GM12864 (cell line): ENCODE results near the gene TSHZ3.

Source experiments
- DNase-seq: peaks from one replicate; pipeline ENCODE4 v3.0.0-alpha.2; 2011; ENCODE audit warnings: low read depth
- H3K4me3 ChIP-seq: 2 replicates; pipeline ENCODE4 v1.5.1; 2011; ENCODE audit warnings: mild to moderate bottlenecking, low read depth, low read length, control low read depth
- TF ChIP-seq, protein P1 (sequence below): IDR thresholded peaks from 2 replicates; pipeline ENCODE4 v1.5.1; 2011; ENCODE audit warnings: low read depth, mild to moderate bottlenecking, moderate library complexity, low read length, control low read depth, inconsistent platforms; ENCODE audit errors: missing control alignments

Gene TSHZ3

DNA sequence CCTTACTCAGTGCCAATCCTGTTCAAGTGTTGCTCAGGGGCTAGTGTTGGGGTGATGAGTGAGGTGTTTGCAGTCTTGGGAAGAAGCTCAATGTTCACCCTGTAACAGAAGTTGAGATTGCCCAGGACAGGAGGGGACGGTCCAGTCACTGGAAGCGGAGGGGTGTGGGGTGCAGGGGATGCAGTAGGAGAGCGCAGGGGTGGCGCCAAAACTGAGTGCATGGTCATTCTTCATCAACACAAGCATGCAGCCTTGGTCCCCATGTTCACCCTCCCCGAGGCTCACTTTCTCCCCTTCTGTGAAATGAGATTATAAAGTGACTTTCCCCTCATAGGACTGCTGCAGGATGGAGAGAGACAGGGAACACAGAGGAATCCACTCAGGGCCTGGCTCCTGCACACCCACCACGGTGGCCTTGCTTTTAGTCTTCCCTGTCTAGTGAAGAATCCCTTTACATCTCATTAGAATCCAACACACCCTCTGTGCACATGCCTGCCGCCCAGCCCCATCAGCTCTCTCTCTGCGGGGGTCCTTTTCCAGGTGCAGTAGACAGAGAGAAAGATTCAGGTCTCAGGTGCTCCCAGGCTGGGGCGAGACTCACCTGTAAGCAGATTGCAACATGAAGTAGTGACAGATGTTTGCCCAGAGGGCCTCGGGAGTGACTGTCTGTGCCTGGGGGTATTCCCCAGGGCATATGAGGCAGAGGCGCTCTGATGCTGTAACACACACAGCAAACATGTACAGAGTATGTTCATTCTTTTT lies 93.2 kb downstream of the TSHZ3 start:
- TF ChIP-seq, protein P1, sequence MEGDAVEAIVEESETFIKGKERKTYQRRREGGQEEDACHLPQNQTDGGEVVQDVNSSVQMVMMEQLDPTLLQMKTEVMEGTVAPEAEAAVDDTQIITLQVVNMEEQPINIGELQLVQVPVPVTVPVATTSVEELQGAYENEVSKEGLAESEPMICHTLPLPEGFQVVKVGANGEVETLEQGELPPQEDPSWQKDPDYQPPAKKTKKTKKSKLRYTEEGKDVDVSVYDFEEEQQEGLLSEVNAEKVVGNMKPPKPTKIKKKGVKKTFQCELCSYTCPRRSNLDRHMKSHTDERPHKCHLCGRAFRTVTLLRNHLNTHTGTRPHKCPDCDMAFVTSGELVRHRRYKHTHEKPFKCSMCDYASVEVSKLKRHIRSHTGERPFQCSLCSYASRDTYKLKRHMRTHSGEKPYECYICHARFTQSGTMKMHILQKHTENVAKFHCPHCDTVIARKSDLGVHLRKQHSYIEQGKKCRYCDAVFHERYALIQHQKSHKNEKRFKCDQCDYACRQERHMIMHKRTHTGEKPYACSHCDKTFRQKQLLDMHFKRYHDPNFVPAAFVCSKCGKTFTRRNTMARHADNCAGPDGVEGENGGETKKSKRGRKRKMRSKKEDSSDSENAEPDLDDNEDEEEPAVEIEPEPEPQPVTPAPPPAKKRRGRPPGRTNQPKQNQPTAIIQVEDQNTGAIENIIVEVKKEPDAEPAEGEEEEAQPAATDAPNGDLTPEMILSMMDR: no peak
- DNase-seq: no peak
- H3K4me3 ChIP-seq: no peak overlapping the region

DNA sequence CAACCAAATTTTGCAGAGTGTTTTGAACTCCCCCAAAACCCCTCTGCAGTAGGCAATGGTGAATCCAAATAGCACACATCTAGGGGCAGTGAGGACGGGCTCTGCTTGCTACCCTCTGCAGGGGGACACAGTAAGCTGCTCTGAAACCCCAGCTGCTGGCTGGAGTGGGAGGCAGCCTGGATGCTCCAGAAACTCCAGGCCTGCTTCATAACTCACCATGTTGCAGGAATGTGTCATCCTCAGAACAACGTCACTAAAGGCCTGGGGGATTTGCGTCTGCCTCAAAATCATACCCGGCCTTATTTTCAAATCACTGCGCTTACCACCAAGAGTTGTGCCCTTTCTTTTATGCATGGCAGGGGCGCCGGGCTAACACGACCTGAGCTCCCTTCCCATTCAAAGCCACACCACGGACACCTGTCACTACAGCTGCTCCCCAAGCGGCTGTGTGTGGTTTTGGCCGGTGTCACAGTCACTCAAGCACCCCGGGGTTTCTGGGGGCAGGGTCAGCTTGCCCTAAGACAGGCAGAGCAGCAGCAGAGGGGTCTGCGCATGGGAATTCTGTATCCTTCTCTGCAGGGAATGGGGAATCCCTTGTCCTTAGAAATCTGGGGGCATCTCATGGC lies 93.9 kb downstream of the TSHZ3 start:
- DNase-seq: no peak
- H3K4me3 ChIP-seq: no peak overlapping the region
- TF ChIP-seq, protein P1: no peak

DNA sequence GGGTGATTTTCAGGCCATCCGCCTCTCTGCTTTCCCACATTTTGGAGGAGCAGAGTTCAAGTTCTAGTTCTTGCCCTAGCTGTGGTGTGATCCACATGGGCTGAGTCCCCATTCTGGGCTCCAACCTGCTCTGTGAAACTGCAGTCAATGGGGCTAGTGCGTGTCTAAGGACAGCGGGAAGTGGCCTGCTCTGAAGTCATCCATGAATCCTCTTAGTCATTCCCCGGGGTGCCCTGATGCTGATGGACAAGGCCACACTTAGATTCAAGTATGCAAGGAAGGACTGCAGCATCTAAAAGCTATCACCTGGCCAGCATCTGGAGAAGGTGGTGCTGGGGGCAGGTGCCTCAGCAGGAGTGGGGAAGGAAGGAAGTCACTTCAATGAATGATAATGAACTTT lies 94.6 kb downstream of the TSHZ3 start:
- H3K4me3 ChIP-seq: no peak overlapping the region
- no peak for DNase-seq
- TF ChIP-seq, protein P1: no peak

DNA sequence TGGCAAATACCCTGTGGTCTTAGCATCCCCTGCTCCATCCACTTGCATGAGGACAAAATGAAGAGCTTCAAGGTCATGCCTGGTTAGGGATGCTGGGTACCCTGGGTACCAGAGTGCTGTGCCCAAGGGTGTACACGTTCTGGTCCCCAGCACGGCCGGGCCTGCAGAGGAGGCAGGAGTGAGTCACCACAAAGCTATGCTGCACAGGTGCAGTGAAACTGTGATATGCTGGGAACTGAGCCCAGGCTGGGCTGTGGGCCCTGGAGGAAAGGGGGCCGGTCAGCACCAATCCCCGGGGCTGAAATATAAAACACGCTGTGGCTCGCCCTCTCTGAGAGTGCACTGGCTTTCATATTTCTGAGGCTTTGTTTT lies 95.1 kb downstream of the TSHZ3 start:
- no peak overlapping the region for H3K4me3 ChIP-seq
- TF ChIP-seq, protein P1: no peak
- DNase-seq: no peak

DNA sequence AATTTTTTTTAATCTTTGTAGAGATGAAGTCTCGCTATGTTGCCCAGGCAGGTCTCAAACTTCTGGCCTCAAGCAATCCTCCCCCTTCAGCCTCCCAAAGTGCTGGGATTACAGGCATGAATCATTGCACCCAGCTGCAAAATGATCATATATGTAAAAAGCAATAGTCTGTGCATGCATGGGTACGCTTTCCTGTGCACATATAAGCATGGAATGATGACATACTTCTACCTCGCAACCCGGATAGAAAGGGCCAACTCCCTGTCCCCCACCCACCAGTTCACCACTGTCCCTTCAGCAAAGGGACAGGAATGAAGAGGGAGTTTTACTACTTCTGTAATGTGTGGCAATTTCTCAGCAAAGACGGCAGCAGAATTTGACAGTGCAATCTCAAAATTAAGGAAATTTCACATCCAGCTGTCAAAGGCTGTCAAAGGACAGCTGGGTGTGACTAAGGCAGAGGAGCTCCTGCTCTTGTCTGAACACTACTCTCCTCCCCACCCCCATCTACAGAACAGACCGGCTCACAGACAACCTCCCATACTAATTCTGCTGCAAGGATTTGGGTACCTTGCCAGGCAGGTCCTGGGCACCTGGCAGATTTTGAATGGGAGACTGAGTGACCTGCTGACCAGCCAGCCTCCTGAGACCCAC lies 95.6 kb downstream of the TSHZ3 start:
- TF ChIP-seq, protein P1: no peak
- no peak for DNase-seq

DNA sequence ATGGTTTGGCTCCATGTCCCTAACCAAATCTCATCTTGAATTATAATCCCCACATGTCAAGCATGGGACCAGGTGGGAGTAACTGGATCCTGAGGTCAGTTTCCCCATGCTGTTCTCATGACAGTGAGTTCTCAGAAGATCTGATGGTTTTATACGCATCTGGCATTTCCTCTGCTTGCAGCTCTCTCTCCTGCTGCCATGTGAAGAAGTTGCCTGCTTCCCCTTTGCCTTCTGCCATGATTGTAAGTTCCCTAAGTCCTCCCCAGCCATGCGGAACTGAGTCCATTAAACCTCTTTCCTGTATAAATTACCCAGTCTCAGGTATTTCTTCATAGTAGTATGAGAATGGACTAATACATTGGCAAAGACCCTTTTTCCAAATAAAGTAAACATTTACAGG lies 96.8 kb downstream of the TSHZ3 start:
- DNase-seq: no peak
- TF ChIP-seq, protein P1: no peak
- no peak overlapping the region for H3K4me3 ChIP-seq

More for the DNA sequence above, 95.6 kb downstream of the TSHZ3 start:
- no peak overlapping the region for H3K4me3 ChIP-seq
